ENCODE data around the gene RAD51B. TPM values are rescaled to one million over a fixed set of nuclear protein-coding genes. Genes with fewer than 3 reads are reported as not detected.

RAD51B gene
- total RNA-seq, 6 experiments from 2014 or later = 2.7 to 5.8 (median 4.3) TPM

DNA sequence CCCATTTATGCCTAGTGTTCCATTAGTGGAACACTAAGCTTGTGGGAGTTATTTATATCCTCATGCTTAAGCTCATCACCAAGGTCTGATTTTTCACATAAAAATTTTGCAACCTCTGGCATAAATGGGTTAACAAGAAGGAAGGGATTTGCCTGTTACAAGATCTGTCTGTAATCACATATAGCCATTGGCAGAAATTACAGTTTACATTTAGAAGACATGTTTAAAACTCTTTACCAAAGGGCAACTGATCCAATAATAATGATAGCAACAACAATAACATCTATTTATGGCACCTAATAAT lies 550.4 kb downstream of the RAD51B start:
- intact Hi-C loops (cut with DNase I) = no loop called here
- ATAC-seq = no peak

GRCh38 chr14:68372368-68372767 lies 552.8 kb downstream of the RAD51B start:
- WGBS (ENCODE audit: insufficient coverage, low coverage, low lambda C conversion rate, missing lambda C conversion rate) = 85% methylated on average over 2 of the region's 2 CpGs
- Histone ChIP-seq H3K9me3 (no peaks in the 10 kb centered on the region), H3K36me3 (no peaks in the 10 kb centered on the region), H3K27me3 (no peaks in the 10 kb centered on the region), H3K27ac (no peak overlapping the region), H3K4me1 (peaks cover 0 to 9% (median 1%) of the 10 kb centered on the region in 4 donors), H3K4me3 (no peak overlapping the region)
- DNase-seq = no peak
- no peak for ATAC-seq
- intact Hi-C loops (cut with DNase I) = no loop called here
- TF ChIP-seq POLR2A (IDR thresholded peaks at IDR 0.05) = no peak
- no peak for TF ChIP-seq CTCF (IDR thresholded peaks at IDR 0.05)

More for the DNA sequence above, 550.4 kb downstream of the RAD51B start:
- Histone ChIP-seq H3K9me3 (no peaks in the 10 kb centered on the region), H3K4me1 (peaks cover 0 to 9% (median 1%) of the 10 kb centered on the region in 4 donors), H3K4me3 (no peak overlapping the region), H3K36me3 (no peaks in the 10 kb centered on the region), H3K27ac (no peak overlapping the region), H3K27me3 (no peaks in the 10 kb centered on the region)
- TF ChIP-seq CTCF (IDR thresholded peaks at IDR 0.05) = no peak
- TF ChIP-seq POLR2A (IDR thresholded peaks at IDR 0.05) = no peak
- no peak for DNase-seq

- intact Hi-C loops (cut with DNase I) = no loop called here
- H3K27me3 ChIP-seq = no peaks in the 10 kb centered on the region
- H3K36me3 ChIP-seq = no peaks in the 10 kb centered on the region
- H3K27ac ChIP-seq = no peak overlapping the region
- H3K4me3 ChIP-seq = no peak overlapping the region
- peaks cover 0 to 9% (median 0%) of the 10 kb centered on the region in 4 donors for H3K4me1 ChIP-seq
- no peak for TF ChIP-seq POLR2A (IDR thresholded peaks at IDR 0.05)
- no peak for TF ChIP-seq CTCF (IDR thresholded peaks at IDR 0.05)
- no peak for DNase-seq
- no peaks in the 10 kb centered on the region for H3K9me3 ChIP-seq
- no CpG with 5 or more reads among the region's 2 CpGs for WGBS (ENCODE audit: insufficient coverage, low coverage, low lambda C conversion rate, missing lambda C conversion rate)
- no peak for ATAC-seq
Observed at GRCh38 chr14:68373124-68373646, 553.6 kb downstream of the RAD51B start.

DNA sequence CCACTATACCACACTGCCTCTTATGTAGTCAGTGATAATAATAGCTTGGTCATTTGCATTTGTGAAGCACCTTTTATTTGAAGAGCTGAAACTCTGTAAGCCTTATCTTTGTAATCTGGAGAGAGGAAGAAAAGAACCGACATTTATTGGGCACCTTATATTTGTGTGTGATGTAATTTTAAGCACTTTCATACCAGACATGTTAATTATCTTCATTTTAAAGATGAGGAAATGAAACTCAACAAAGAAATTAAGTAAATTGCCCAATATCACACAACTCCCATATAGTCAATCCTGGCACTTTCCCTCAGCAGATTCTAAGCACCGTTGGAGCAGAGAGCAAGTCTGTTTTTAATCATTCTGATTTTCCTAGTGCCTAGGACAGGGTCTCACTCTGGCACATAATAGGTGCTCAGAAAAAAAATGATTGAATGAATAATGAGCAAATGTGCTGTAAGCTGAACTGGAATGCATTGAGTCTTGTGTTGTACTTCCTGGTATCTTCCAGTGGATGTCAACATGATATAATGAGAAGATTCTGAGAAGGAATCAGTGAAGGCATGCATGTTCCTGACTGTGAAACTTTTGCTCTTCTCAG lies 554.4 kb downstream of the RAD51B start:
- intact Hi-C loops (cut with DNase I) = no loop called here
- WGBS (ENCODE audit: insufficient coverage, low coverage, low lambda C conversion rate, missing lambda C conversion rate) = 20% methylated on average over 2 of the region's 2 CpGs
- H3K27me3 ChIP-seq = no peaks in the 10 kb centered on the region
- no peaks in the 10 kb centered on the region for H3K36me3 ChIP-seq
- no peak for DNase-seq
- H3K9me3 ChIP-seq = no peaks in the 10 kb centered on the region
- no peak overlapping the region for H3K27ac ChIP-seq
- no peak overlapping the region for H3K4me3 ChIP-seq
- peaks cover 0 to 9% (median 0%) of the 10 kb centered on the region in 4 donors for H3K4me1 ChIP-seq
- TF ChIP-seq CTCF (IDR thresholded peaks at IDR 0.05) (no peak), POLR2A (IDR thresholded peaks at IDR 0.05) (no peak)
- ATAC-seq = peak in 2 of 4 donors; percentile 31 to 34
